A549 (cell line): Measurements from ENCODE around the gene SETD2. TPM values are rescaled to one million over a fixed set of nuclear protein-coding genes. Genes with fewer than 3 reads are reported as not detected.
A peak's percentile ranks its signal among the peaks of the same experiment; 100 is the strongest.

Source experiments
- ATAC-seq, 2 experiments: fragments of 200-7000 bp in 1 of 2; fragments of >200 bp in 1 of 2; cut with Nextera tagmentation in 1 of 2; cut with Tn5 transposase in 1 of 2; 3 replicates each; pipeline versions ENCODE4 v1.8.0 to v1.9.1; 2018 to 2020; ENCODE audit warnings: mild to moderate bottlenecking in 1 of 2, moderate library complexity in 1 of 2
- CTCF ChIA-PET: fragments of 300-600 bp; sonication (Branson Sonifier 250); formaldehyde crosslinking; extraction: SDS; loops from one replicate; lab custom pipeline; 2021; ENCODE audit warnings: antibody characterized with exemption, inconsistent platforms; lab: Yijun Ruan, JAX
- POLR2A ChIA-PET: fragments of 350-600 bp; formaldehyde crosslinking; extraction: SDS; loops from one replicate; lab custom pipeline; 2021; ENCODE audit warnings: antibody characterized with exemption, inconsistent platforms; lab: Yijun Ruan, JAX
- DNase-seq, 2 experiments: peaks; one replicate each; pipeline versions ENCODE4 v3.0.0 to v3.0.0-alpha.2; 2011 to 2016; ENCODE audit warnings: low read depth in 1 of 2, low spot score in 1 of 2
- FAIRE-seq: peaks from 2 replicates; lab custom pipeline; 2011; peaks lifted over from hg19 to GRCh38; lab: Jason Lieb, UNC
- H3K27ac ChIP-seq, 2 experiments: fragments of >200 bp; sonication (Bioruptor Twin); formaldehyde crosslinking; 3 replicates each; pipeline ENCODE4 v1.5.1; 2016 to 2017
- H3K4me1 ChIP-seq: fragments of >200 bp; sonication (Bioruptor Twin); formaldehyde crosslinking; 3 replicates; pipeline ENCODE4 v1.6.1; 2016
- H3K4me2 ChIP-seq: fragments of >200 bp; sonication (Bioruptor Twin); formaldehyde crosslinking; 3 replicates; pipeline ENCODE4 v1.6.1; 2016
- H3K4me3 ChIP-seq: fragments of >200 bp; sonication (Bioruptor Twin); formaldehyde crosslinking; 3 replicates; pipeline ENCODE4 v1.5.1; 2016
- H3K9me3 ChIP-seq: fragments of >200 bp; sonication (Bioruptor Twin); formaldehyde crosslinking; 3 replicates; pipeline ENCODE4 v1.6.1; 2016
- BHLHE40 ChIP-seq: IDR thresholded peaks from 2 replicates; pipeline ENCODE4 v1.6.1; 2012; ENCODE audit warnings: low read depth, low read length, inconsistent platforms
- CHD2 ChIP-seq: fragments of 150-350 bp; IDR thresholded peaks from 2 replicates; pipeline ENCODE4 v1.6.1; 2014; ENCODE audit warnings: low read length; ENCODE audit not compliant: partially characterized antibody
- CHD4 ChIP-seq: fragments of 200-600 bp; sonication (generic); IDR thresholded peaks from 2 replicates; pipeline ENCODE4 v1.6.1; 2016; ENCODE audit warnings: antibody characterized with exemption, mild to moderate bottlenecking, borderline replicate concordance
- EP300 ChIP-seq, 2 experiments: fragments of >200 bp; sonication (Bioruptor Twin); formaldehyde crosslinking; IDR thresholded peaks; 2 replicates in 1 of 2; 3 replicates in 1 of 2; pipeline ENCODE4 v1.6.1; 2016 to 2017
- FOSB ChIP-seq: fragments of 250-450 bp; sonication (Bioruptor Pico); IDR thresholded peaks from 2 replicates; pipeline ENCODE4 v1.5.0; 2020; ENCODE audit warnings: mild to moderate bottlenecking, moderate library complexity
- GATA3 ChIP-seq: IDR thresholded peaks from 2 replicates; pipeline ENCODE4 v1.6.1; 2012; ENCODE audit warnings: borderline replicate concordance
- HOXA7 ChIP-seq: fragments of 250-450 bp; sonication (Bioruptor Pico); IDR thresholded peaks from 2 replicates; pipeline ENCODE4 v1.5.0; 2020; ENCODE audit warnings: mild to moderate bottlenecking, moderate library complexity
- HOXB13 ChIP-seq: fragments of 250-450 bp; sonication (Bioruptor Pico); IDR thresholded peaks from 2 replicates; pipeline ENCODE4 v1.5.0; 2020; ENCODE audit warnings: low read depth, mild to moderate bottlenecking, moderate library complexity
- HOXB5 ChIP-seq: fragments of 250-450 bp; sonication (Bioruptor Pico); IDR thresholded peaks from 2 replicates; pipeline ENCODE4 v1.5.0; 2020; ENCODE audit warnings: mild to moderate bottlenecking, moderate library complexity
- JUN ChIP-seq, 2 experiments: fragments of >200 bp; sonication (Bioruptor Twin); formaldehyde crosslinking; IDR thresholded peaks; 2 replicates in 1 of 2; 3 replicates in 1 of 2; pipeline ENCODE4 v1.6.1; 2016 to 2017
- KDM5A ChIP-seq: fragments of 200-600 bp; sonication (generic); IDR thresholded peaks from 2 replicates; pipeline ENCODE4 v1.6.1; 2016; ENCODE audit warnings: antibody characterized with exemption, mild to moderate bottlenecking
- NPAS2 ChIP-seq: fragments of 250-450 bp; sonication (Bioruptor Pico); IDR thresholded peaks from 2 replicates; pipeline ENCODE4 v1.8.0; 2022; ENCODE audit warnings: mild to moderate bottlenecking, moderate library complexity, borderline replicate concordance
- NR3C1 ChIP-seq: fragments of >200 bp; sonication (Bioruptor Twin); formaldehyde crosslinking; IDR thresholded peaks from 3 replicates; pipeline ENCODE4 v1.6.1; 2017
- PHF8 ChIP-seq: fragments of 200-600 bp; sonication (generic); IDR thresholded peaks from 2 replicates; pipeline ENCODE4 v1.6.1; 2016; ENCODE audit warnings: low read depth, mild to moderate bottlenecking, antibody characterized with exemption, moderate library complexity, borderline replicate concordance
- RAD21 ChIP-seq, 2 experiments: fragments of >200 bp in 1 of 2; sonication (Bioruptor Twin) in 1 of 2; formaldehyde crosslinking in 1 of 2; IDR thresholded peaks in 1 of 2; conservative IDR thresholded peaks in 1 of 2; 2 replicates in 1 of 2; 3 replicates in 1 of 2; pipeline ENCODE4 v1.6.1; 2012 to 2018; ENCODE audit warnings: inconsistent platforms in 1 of 2
- RFX5 ChIP-seq: fragments of 450-650 bp; IDR thresholded peaks from 2 replicates; pipeline ENCODE4 v1.7.1; 2014; ENCODE audit warnings: antibody characterized with exemption, mild to moderate bottlenecking, moderate library complexity
- RNF2 ChIP-seq: fragments of 200-600 bp; sonication (generic); IDR thresholded peaks from 2 replicates; pipeline ENCODE4 v1.6.1; 2016; ENCODE audit warnings: low read depth, mild to moderate bottlenecking, antibody characterized with exemption, moderate library complexity, borderline replicate concordance
- TFCP2L1 ChIP-seq: fragments of 250-450 bp; sonication (Bioruptor Pico); IDR thresholded peaks from 2 replicates; pipeline ENCODE4 v1.5.0; 2021; ENCODE audit warnings: mild to moderate bottlenecking
- ZNF302 ChIP-seq: fragments of 250-450 bp; sonication (Bioruptor Pico); IDR thresholded peaks from 2 replicates; pipeline ENCODE4 v1.9.0; 2021; ENCODE audit warnings: inconsistent platforms, mild to moderate bottlenecking, moderate library complexity
- ZSCAN20 ChIP-seq: fragments of 250-450 bp; sonication (Bioruptor Pico); IDR thresholded peaks from 2 replicates; pipeline ENCODE4 v1.8.0; 2022; ENCODE audit warnings: mild to moderate bottlenecking, moderate library complexity
- WGBS: methylation state at CpG from one replicate; pipeline ENCODE4 v1.1.6; 2017; ENCODE audit errors: missing lambda C conversion rate; 5-methylcytosine and 5-hydroxymethylcytosine counted together
- polyA plus RNA-seq, 4 experiments: library from polyadenylated mRNA; depleted of rRNA in 3 of 4; stranded (reverse); fragments of >200 nt; fragmentation: RNase III in 1 of 4; extraction: RNeasy Plus Mini Kit Qiagen cat#74134 plus additional on column Dnase treatment in 1 of 4; gene quantifications; 2 replicates in 3 of 4; 3 replicates in 1 of 4; pipeline ENCODE4 v1.2.3, GENCODE V29; 2011 to 2017
- TF ChIP-seq, protein P1 (sequence below): fragments of >200 bp; sonication (Bioruptor Twin); formaldehyde crosslinking; IDR thresholded peaks from 3 replicates; pipeline ENCODE4 v1.6.1; 2016
- TF ChIP-seq, protein P2 (sequence below): IDR thresholded peaks from 2 replicates; pipeline ENCODE4 v1.6.1; 2012
- TF ChIP-seq, protein P3 (sequence below): fragments of >200 bp; sonication (Bioruptor Twin); formaldehyde crosslinking; IDR thresholded peaks from 2 replicates; pipeline ENCODE4 v1.6.1; 2016
- TF ChIP-seq, protein P4 (sequence below): fragments of 200-600 bp; sonication (generic); IDR thresholded peaks from 2 replicates; pipeline ENCODE4 v1.6.1; 2016; ENCODE audit warnings: antibody characterized with exemption, mild to moderate bottlenecking, moderate library complexity
- TF ChIP-seq, protein P5 (sequence below): IDR thresholded peaks from 2 replicates; pipeline ENCODE4 v1.6.1; 2012

Gene SETD2
- polyA plus RNA-seq, 2 of the 4 experiments (the other 2 are of a cell fraction): 16.8 to 26.1 TPM

DNA sequence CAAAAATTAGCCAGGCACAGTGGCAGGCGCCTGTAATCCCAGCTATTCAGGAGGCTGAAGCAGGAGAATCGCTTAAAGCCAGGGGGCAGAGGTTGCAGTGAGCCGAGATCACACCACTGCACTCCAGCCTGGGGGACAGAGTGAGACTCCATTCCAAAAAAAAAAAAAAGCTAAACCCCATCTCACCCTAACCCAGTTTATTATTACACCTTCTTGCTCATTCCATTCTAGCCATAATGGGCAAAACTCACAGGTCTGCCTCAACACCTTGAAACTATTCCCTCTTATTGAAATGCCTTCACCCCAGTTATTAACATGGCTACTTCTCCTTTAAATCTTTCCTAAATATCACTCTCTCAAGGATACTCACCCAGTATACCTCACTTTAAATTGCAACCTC lies 4.1 kb downstream of the SETD2 start:
- H3K4me2 ChIP-seq: no peak overlapping the region
- H3K9me3 ChIP-seq: no peaks in the 10 kb centered on the region
- no peak for FAIRE-seq
- TF ChIP-seq, protein P1, sequence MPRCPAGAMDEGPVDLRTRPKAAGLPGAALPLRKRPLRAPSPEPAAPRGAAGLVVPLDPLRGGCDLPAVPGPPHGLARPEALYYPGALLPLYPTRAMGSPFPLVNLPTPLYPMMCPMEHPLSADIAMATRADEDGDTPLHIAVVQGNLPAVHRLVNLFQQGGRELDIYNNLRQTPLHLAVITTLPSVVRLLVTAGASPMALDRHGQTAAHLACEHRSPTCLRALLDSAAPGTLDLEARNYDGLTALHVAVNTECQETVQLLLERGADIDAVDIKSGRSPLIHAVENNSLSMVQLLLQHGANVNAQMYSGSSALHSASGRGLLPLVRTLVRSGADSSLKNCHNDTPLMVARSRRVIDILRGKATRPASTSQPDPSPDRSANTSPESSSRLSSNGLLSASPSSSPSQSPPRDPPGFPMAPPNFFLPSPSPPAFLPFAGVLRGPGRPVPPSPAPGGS: no peak
- no peak for TF ChIP-seq TFCP2L1 (CRISPR knock-in tag)
- TF ChIP-seq CHD2: no peak
- TF ChIP-seq RFX5: no peak
- TF ChIP-seq ZSCAN20 (CRISPR knock-in tag): no peak
- TF ChIP-seq HOXB13 (CRISPR knock-in tag): no peak
- TF ChIP-seq, protein P2, sequence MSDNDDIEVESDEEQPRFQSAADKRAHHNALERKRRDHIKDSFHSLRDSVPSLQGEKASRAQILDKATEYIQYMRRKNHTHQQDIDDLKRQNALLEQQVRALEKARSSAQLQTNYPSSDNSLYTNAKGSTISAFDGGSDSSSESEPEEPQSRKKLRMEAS: no peak
- TF ChIP-seq EP300 (IDR thresholded peaks at IDR 0.05): no peak
- TF ChIP-seq RNF2: no peak
- H3K4me1 ChIP-seq: peaks cover 19% of the 10 kb centered on the region; the same call in 2 of the 3 replicates
- H3K27ac ChIP-seq: no peak overlapping the region
- POLR2A ChIA-PET: no interaction called here
- no peak overlapping the region for H3K4me3 ChIP-seq
- 88% methylated on average over 3 of the region's 3 CpGs for WGBS
- DNase-seq: no peak
- CTCF ChIA-PET: no interaction called here
- ATAC-seq: no peak

DNA sequence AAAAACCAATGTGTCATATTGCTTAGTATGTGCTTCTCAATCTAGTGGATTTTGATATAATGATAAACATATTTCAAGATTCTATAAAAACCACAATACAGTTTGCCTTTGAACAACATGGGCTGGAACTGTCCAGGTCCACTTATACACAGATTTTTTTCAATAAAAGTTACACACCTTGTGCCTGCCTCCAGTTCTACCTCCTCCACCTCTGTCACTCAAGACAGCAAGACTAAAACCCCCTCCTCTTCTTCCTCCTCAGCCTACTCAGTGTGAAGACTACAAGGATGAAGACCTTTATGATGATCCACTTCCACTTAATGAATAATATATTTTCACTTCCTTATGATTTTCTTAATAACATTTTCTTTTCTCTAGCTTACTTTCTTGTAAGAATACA lies 5.7 kb downstream of the SETD2 start:
- ChIA-PET POLR2A (no interaction called here), CTCF (no interaction called here)
- no peaks in the 10 kb centered on the region for H3K9me3 ChIP-seq
- DNase-seq (no peak), ATAC-seq (no peak), FAIRE-seq (no peak)
- no peak overlapping the region for H3K27ac ChIP-seq
- no peak overlapping the region for H3K4me3 ChIP-seq
- no peak overlapping the region for H3K4me2 ChIP-seq
- TF ChIP-seq KDM5A: no peak
- peaks cover 19% of the 10 kb centered on the region; the same call in 2 of the 3 replicates for H3K4me1 ChIP-seq

DNA sequence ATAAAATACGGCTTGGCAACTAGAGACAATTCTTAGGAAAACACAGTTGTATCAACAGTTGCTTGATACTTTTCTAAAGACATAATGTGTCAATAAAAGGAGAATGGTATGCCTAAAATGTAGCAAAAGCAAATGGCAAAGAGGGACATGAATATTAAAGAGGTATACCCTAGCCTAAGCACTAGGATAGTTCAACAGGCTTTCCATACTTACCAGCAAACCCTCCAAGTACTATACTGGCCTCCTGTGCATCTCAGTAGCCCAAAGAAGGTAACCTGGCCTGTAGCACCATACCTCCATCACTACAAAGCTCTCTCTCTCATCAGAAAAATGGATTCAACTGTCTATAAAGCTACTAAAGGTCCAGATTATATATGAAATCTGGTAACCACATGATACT lies 7.5 kb downstream of the SETD2 start:
- Histone ChIP-seq H3K4me1 (peaks cover 11% of the 10 kb centered on the region; the same call in 2 of the 3 replicates), H3K4me2 (no peak overlapping the region), H3K9me3 (no peaks in the 10 kb centered on the region), H3K27ac (no peak overlapping the region), H3K4me3 (no peak overlapping the region)
- no peak for TF ChIP-seq RAD21 (conservative IDR thresholded peaks at IDR 0.05 in 1 of 2, IDR thresholded peaks at IDR 0.05 in 1 of 2)
- TF ChIP-seq HOXA7: no peak
- no peak for TF ChIP-seq JUN (IDR thresholded peaks at IDR 0.05)
- ChIA-PET CTCF (no interaction called here), POLR2A (interaction anchor here (0.7 kb wide), 1 partner anchor 1548 kb away, joined by 3 read pairs; no protein-coding TSS in a partner anchor)
- ATAC-seq: peak in 1 of 2 experiments; percentile 31; a peak in 2 of 6 replicates
- DNase-seq: no peak
- WGBS: 65% methylated on average over 1 of the region's 1 CpG
- FAIRE-seq: no peak

DNA sequence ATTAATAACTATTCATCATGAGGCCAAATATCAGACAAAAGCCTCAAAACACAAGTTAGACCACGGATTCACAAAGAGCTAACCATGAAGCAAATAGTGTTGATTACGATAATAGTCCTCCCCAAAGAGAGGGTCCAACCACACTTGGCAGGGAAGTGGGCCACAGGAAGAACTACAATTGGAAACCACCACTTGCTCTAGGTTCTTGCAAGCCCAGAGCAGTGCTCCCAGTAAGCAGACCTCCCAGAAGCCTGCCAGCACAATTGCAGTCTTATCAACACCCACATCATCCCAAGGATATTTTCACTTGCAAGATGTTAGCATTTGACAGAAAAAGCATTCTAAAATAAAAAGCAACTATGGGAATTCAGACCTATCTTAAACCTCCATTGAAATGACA lies 11.3 kb downstream of the SETD2 start:
- no peak overlapping the region for H3K4me3 ChIP-seq
- FAIRE-seq: no peak
- ChIA-PET POLR2A (no interaction called here), CTCF (interaction anchor here (1.3 kb wide), 1 partner anchor 8 kb away, joined by 3 read pairs; no protein-coding TSS in a partner anchor)
- 82% methylated on average over 2 of the region's 2 CpGs for WGBS
- H3K9me3 ChIP-seq: no peaks in the 10 kb centered on the region
- no peak for DNase-seq
- no peak overlapping the region for H3K27ac ChIP-seq
- no peak for ATAC-seq
- H3K4me1 ChIP-seq: peaks cover 14% of the 10 kb centered on the region; the same call in 1 of the 3 replicates
- H3K4me2 ChIP-seq: no peak overlapping the region
- TF ChIP-seq BHLHE40 (no peak), EP300 (IDR thresholded peaks at IDR 0.05) (no peak), FOSB (CRISPR knock-in tag) (no peak), NR3C1 (no peak), PHF8 (no peak), ZNF302 (no peak), GATA3 (no peak), ZSCAN20 (CRISPR knock-in tag) (no peak), HOXB5 (no peak), NPAS2 (CRISPR knock-in tag) (no peak), CHD4 (no peak)
- TF ChIP-seq, protein P3, sequence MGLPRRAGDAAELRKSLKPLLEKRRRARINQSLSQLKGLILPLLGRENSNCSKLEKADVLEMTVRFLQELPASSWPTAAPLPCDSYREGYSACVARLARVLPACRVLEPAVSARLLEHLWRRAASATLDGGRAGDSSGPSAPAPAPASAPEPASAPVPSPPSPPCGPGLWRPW: no peak
- TF ChIP-seq, protein P4, sequence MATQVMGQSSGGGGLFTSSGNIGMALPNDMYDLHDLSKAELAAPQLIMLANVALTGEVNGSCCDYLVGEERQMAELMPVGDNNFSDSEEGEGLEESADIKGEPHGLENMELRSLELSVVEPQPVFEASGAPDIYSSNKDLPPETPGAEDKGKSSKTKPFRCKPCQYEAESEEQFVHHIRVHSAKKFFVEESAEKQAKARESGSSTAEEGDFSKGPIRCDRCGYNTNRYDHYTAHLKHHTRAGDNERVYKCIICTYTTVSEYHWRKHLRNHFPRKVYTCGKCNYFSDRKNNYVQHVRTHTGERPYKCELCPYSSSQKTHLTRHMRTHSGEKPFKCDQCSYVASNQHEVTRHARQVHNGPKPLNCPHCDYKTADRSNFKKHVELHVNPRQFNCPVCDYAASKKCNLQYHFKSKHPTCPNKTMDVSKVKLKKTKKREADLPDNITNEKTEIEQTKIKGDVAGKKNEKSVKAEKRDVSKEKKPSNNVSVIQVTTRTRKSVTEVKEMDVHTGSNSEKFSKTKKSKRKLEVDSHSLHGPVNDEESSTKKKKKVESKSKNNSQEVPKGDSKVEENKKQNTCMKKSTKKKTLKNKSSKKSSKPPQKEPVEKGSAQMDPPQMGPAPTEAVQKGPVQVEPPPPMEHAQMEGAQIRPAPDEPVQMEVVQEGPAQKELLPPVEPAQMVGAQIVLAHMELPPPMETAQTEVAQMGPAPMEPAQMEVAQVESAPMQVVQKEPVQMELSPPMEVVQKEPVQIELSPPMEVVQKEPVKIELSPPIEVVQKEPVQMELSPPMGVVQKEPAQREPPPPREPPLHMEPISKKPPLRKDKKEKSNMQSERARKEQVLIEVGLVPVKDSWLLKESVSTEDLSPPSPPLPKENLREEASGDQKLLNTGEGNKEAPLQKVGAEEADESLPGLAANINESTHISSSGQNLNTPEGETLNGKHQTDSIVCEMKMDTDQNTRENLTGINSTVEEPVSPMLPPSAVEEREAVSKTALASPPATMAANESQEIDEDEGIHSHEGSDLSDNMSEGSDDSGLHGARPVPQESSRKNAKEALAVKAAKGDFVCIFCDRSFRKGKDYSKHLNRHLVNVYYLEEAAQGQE: no peak
- TF ChIP-seq, protein P5, sequence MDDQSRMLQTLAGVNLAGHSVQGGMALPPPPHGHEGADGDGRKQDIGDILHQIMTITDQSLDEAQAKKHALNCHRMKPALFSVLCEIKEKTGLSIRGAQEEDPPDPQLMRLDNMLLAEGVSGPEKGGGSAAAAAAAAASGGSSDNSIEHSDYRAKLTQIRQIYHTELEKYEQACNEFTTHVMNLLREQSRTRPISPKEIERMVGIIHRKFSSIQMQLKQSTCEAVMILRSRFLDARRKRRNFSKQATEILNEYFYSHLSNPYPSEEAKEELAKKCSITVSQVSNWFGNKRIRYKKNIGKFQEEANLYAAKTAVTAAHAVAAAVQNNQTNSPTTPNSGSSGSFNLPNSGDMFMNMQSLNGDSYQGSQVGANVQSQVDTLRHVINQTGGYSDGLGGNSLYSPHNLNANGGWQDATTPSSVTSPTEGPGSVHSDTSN: no peak
